HL-60 (cell line): ENCODE data around the gene CPNE2.

Source experiments
- CTCF ChIP-seq: IDR thresholded peaks from one replicate; pipeline ENCODE4 v1.5.1; 2011; ENCODE audit warnings: low read length, control low read depth, inconsistent platforms; ENCODE audit not compliant: insufficient read depth
- POLR2AphosphoS5 ChIP-seq: IDR thresholded peaks from 2 replicates; pipeline ENCODE4 v1.6.1; 2012; ENCODE audit warnings: low read depth
- REST ChIP-seq: IDR thresholded peaks from 2 replicates; pipeline ENCODE4 v1.6.1; 2012; ENCODE audit warnings: low read depth; ENCODE audit not compliant: insufficient replicate concordance

- TF ChIP-seq POLR2AphosphoS5 (no peak), CTCF (no peak), REST (no peak)
Measured at GRCh38 chr16:57067347-57067746, 25.0 kb upstream of the CPNE2 start.
